NB4 (cell line): ENCODE data around the gene PRKAB1.

Experiments used
- POLR2A ChIP-seq: IDR thresholded peaks from 2 replicates; pipeline ENCODE4 v1.6.1; 2011; ENCODE audit warnings: mild to moderate bottlenecking; ENCODE audit not compliant: insufficient read length; ENCODE audit errors: extremely low read depth
- TF ChIP-seq, protein P1 (sequence below): IDR thresholded peaks from one replicate; pipeline ENCODE4 v1.5.1; 2012; ENCODE audit warnings: low read depth, low read length
- TF ChIP-seq, protein P2 (sequence below): IDR thresholded peaks from 2 replicates; pipeline ENCODE4 v1.6.1; 2011; ENCODE audit warnings: low read depth, low read length

DNA sequence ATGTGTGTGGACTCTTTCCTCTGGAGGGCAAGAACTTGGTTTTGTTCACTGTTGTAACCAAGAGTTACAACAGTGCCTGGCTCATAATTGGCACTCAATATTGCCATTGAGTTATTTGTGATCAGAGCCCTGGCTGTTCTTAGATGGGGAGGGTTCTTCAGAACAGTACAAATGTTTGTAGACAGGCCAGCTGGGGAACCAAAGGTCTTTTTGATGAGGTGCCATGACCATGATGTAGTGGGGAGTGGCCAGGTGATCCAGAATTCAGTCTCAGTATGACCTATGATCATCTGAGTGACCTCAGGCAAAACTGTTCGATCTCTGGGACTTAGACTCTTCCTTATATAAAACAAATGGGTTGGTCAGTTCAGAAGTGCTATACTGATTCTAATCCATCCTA lies 3.3 kb upstream of the PRKAB1 start:
- TF ChIP-seq, protein P1, sequence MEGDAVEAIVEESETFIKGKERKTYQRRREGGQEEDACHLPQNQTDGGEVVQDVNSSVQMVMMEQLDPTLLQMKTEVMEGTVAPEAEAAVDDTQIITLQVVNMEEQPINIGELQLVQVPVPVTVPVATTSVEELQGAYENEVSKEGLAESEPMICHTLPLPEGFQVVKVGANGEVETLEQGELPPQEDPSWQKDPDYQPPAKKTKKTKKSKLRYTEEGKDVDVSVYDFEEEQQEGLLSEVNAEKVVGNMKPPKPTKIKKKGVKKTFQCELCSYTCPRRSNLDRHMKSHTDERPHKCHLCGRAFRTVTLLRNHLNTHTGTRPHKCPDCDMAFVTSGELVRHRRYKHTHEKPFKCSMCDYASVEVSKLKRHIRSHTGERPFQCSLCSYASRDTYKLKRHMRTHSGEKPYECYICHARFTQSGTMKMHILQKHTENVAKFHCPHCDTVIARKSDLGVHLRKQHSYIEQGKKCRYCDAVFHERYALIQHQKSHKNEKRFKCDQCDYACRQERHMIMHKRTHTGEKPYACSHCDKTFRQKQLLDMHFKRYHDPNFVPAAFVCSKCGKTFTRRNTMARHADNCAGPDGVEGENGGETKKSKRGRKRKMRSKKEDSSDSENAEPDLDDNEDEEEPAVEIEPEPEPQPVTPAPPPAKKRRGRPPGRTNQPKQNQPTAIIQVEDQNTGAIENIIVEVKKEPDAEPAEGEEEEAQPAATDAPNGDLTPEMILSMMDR = no peak
- TF ChIP-seq POLR2A = no peak
- TF ChIP-seq, protein P2, sequence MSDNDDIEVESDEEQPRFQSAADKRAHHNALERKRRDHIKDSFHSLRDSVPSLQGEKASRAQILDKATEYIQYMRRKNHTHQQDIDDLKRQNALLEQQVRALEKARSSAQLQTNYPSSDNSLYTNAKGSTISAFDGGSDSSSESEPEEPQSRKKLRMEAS = no peak
